ENCODE measurements around the gene TRIL. TPM values are rescaled to one million over a fixed set of nuclear protein-coding genes. Genes with fewer than 3 reads are reported as not detected.

TRIL gene
- polyA plus RNA-seq, 1 experiment = not detected

DNA sequence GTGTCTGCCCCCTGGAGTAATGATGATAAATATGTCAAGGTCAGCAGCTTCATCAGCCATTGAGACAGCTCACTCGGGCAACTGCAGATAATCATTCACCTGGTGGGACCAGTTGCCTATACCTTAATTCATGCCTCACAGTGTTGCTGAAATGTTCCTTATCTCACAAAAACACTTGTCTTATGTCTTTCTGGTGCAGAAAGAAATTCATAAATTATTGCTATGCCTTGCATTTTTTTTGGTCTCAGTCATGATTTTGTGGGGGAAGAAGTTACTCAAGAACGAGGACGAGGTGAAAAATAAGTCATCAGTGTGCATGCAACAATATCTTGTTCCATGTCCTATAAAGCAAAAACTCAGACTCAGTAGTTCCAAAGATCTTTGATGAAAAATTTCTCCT is 16.0 kb downstream of the TRIL start:
- TF ChIP-seq, protein P1, sequence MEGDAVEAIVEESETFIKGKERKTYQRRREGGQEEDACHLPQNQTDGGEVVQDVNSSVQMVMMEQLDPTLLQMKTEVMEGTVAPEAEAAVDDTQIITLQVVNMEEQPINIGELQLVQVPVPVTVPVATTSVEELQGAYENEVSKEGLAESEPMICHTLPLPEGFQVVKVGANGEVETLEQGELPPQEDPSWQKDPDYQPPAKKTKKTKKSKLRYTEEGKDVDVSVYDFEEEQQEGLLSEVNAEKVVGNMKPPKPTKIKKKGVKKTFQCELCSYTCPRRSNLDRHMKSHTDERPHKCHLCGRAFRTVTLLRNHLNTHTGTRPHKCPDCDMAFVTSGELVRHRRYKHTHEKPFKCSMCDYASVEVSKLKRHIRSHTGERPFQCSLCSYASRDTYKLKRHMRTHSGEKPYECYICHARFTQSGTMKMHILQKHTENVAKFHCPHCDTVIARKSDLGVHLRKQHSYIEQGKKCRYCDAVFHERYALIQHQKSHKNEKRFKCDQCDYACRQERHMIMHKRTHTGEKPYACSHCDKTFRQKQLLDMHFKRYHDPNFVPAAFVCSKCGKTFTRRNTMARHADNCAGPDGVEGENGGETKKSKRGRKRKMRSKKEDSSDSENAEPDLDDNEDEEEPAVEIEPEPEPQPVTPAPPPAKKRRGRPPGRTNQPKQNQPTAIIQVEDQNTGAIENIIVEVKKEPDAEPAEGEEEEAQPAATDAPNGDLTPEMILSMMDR (IDR thresholded peaks at IDR 0.05; ENCODE audit: insufficient read depth, low read depth, low read length) = no peak
- H3K27me3 ChIP-seq (ENCODE audit: control insufficient read depth, insufficient read depth, low read length) = peaks cover 4% of the 10 kb centered on the region
- CTCF ChIA-PET = interaction anchor here (3.2 kb wide), 1 partner anchor 20 kb away, joined by 13 read pairs; no protein-coding TSS in a partner anchor
- H3K36me3 ChIP-seq (ENCODE audit: control insufficient read depth, insufficient read depth, low read length) = no peaks in the 10 kb centered on the region
- H3K4me3 ChIP-seq (ENCODE audit: low read depth, low read length) = no peak overlapping the region
- POLR2A ChIA-PET = no interaction called here
- no peak for DNase-seq (ENCODE audit: low read depth)

DNA sequence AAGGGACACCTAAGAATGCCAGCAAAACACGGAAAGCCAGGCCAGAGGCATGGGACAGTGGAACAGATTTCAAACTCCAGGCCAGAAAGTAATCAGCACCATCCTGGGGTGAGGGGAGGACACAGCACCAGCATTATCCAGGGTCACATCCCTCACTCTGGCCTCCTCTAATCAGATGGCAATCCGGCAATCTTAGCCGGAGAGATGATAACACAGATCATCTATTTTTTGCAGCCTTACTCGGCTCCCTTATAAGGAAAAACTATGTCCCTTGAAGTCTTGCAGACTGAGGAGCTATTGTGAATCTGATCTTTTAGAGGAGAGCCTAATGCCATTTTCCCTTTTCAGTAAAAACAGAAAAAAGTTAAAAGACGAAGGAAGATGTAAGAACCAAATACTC is 16.5 kb downstream of the TRIL start:
- peaks cover 4% of the 10 kb centered on the region for H3K27me3 ChIP-seq (ENCODE audit: control insufficient read depth, insufficient read depth, low read length)
- ChIA-PET POLR2A (no interaction called here), CTCF (interaction anchor here (1.4 to 6.6 kb wide), 2 partner anchors 14 to 160 kb away, joined by 3 to 50 read pairs; no protein-coding TSS in a partner anchor)
- TF ChIP-seq, protein P1 (IDR thresholded peaks at IDR 0.05; ENCODE audit: insufficient read depth, low read depth, low read length) = no peak
- DNase-seq (ENCODE audit: low read depth) = no peak
- H3K36me3 ChIP-seq (ENCODE audit: control insufficient read depth, insufficient read depth, low read length) = no peaks in the 10 kb centered on the region
- H3K4me3 ChIP-seq (ENCODE audit: low read depth, low read length) = no peak overlapping the region

DNA sequence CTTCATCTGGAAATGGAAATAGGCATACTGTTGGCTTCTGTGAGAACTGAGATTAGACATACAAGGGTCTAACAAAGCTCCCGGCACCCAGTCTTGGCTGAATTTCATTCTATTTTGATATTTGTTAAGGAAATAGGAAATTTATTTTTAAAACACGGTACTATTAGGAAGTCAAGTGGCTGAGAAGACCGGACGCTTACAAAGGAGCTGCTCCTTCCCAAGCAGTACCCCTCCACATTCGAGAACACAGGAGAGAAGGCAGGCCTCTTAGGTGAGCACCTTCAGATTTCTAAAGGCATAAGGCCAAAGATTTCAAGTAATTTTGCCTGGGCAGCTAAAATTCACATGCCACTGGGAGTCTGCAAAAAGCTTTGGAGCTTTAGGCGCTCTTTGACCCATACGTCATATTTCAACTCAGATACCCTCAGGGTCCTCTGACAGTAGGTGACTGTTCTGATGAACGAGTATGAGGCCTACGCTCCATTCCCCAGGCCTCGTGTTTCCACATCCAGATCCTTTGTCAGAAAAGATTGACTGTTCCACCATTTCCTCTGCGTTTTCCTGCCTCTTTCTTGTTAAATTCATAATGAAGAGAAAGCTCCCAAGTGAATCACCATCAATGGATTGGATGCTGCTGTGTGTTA is 17.3 kb downstream of the TRIL start:
- no peaks in the 10 kb centered on the region for H3K36me3 ChIP-seq (ENCODE audit: control insufficient read depth, insufficient read depth, low read length)
- peaks cover 4% of the 10 kb centered on the region for H3K27me3 ChIP-seq (ENCODE audit: control insufficient read depth, insufficient read depth, low read length)
- H3K4me3 ChIP-seq (ENCODE audit: low read depth, low read length) = no peak overlapping the region
- TF ChIP-seq, protein P1 (IDR thresholded peaks at IDR 0.05; ENCODE audit: insufficient read depth, low read depth, low read length) = no peak
- POLR2A ChIA-PET = no interaction called here
- DNase-seq (ENCODE audit: low read depth) = no peak
- CTCF ChIA-PET = interaction anchor here (1.1 to 6.6 kb wide), 4 partner anchors 13 to 161 kb away, joined by 3 to 50 read pairs (median 4); no protein-coding TSS in a partner anchor

DNA sequence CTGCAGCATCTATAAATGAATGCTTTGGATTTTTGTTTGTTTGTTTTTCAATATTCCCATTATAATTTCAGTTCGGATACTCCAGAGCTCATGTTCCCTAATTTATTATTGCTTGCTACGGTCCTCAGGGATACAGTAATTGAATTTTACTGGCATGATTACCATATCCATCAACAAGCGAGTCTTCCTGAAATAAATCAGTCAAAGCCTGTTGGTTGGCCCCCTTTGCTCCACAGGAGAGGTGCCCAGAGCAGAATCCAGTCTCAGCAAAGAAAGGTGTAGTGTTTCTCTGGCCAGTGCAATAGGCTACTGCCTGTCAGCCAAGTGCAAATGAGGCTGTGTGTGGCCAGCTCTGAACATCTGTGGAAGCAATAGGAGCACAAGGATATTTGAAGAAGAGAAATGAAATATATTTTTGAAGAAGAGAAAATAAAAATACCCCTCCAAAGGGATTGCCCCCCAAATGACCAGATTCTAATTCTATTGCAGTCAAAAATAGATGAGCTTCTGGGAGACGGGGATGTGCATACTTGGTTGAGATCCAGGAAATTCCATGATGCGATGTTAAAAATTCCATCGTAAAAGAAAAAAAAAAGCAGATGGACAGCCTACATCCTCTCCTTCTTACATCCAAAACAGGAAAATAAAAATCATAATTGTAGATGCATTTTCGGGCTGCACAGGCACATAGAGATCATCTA is 18.1 kb downstream of the TRIL start:
- Histone ChIP-seq H3K36me3 (ENCODE audit: control insufficient read depth, insufficient read depth, low read length) (no peaks in the 10 kb centered on the region), H3K4me3 (ENCODE audit: low read depth, low read length) (no peak overlapping the region), H3K27me3 (ENCODE audit: control insufficient read depth, insufficient read depth, low read length) (peaks cover 5% of the 10 kb centered on the region)
- DNase-seq (ENCODE audit: low read depth) = no peak
- ChIA-PET CTCF (interaction anchor here (0.8 to 6.6 kb wide), 6 partner anchors 13 to 161 kb away, joined by 3 to 50 read pairs (median 4); no protein-coding TSS in a partner anchor), POLR2A (no interaction called here)
- TF ChIP-seq, protein P1 (IDR thresholded peaks at IDR 0.05; ENCODE audit: insufficient read depth, low read depth, low read length) = no peak

DNA sequence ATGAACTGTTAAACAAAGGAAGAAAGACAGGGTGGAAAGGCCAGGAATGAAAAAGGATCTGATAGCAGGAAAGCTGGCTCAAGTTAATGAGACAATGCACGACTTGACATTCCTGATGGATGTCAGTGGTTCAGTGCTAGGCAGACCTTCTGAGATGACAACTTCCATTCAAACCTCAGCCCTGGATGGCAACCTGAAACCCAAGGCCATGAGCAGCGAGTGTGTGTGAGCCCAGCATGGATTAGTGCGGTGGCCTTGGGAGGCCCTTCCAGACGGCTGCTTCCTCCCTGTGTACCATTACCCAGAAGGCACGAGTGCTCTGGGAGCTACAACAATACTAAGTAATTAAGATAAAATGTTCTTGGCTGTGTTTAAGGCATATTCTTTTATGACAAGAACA is 18.8 kb downstream of the TRIL start:
- POLR2A ChIA-PET = no interaction called here
- no peaks in the 10 kb centered on the region for H3K36me3 ChIP-seq (ENCODE audit: control insufficient read depth, insufficient read depth, low read length)
- peaks cover 5% of the 10 kb centered on the region for H3K27me3 ChIP-seq (ENCODE audit: control insufficient read depth, insufficient read depth, low read length)
- TF ChIP-seq, protein P1 (IDR thresholded peaks at IDR 0.05; ENCODE audit: insufficient read depth, low read depth, low read length) = no peak
- DNase-seq (ENCODE audit: low read depth) = no peak
- CTCF ChIA-PET = interaction anchor here (0.8 to 6.6 kb wide), 4 partner anchors 12 to 162 kb away, joined by 3 to 50 read pairs (median 4); no protein-coding TSS in a partner anchor
- H3K4me3 ChIP-seq (ENCODE audit: low read depth, low read length) = no peak overlapping the region
